ES-I3 (cell line): ENCODE results near the gene TTC7B.
"Not testable (repeated sequence)": the region's sequence is repeated elsewhere in the genome, so short reads cannot be mapped to it uniquely, and the experiment has no call there.

Experiments
- H3K36me3 ChIP-seq: 2 replicates; pipeline ENCODE4 v1.6.1; 2013; ENCODE audit warnings: mild to moderate bottlenecking, low read length, control low read depth, moderate library complexity; ENCODE audit not compliant: insufficient read depth
- H3K4me1 ChIP-seq: 2 replicates; pipeline ENCODE4 v1.6.1; 2013; ENCODE audit warnings: mild to moderate bottlenecking, control low read depth, low read length; ENCODE audit not compliant: insufficient read depth
- H3K9ac ChIP-seq: 2 replicates; pipeline ENCODE4 v1.6.1; 2013; ENCODE audit warnings: low read depth, mild to moderate bottlenecking, low read length, moderate library complexity
- H3K9me3 ChIP-seq: 2 replicates; pipeline ENCODE4 v1.6.1; 2013; ENCODE audit warnings: mild to moderate bottlenecking, low read length, moderate library complexity; ENCODE audit not compliant: control insufficient read depth, insufficient read depth

TTC7B gene

DNA sequence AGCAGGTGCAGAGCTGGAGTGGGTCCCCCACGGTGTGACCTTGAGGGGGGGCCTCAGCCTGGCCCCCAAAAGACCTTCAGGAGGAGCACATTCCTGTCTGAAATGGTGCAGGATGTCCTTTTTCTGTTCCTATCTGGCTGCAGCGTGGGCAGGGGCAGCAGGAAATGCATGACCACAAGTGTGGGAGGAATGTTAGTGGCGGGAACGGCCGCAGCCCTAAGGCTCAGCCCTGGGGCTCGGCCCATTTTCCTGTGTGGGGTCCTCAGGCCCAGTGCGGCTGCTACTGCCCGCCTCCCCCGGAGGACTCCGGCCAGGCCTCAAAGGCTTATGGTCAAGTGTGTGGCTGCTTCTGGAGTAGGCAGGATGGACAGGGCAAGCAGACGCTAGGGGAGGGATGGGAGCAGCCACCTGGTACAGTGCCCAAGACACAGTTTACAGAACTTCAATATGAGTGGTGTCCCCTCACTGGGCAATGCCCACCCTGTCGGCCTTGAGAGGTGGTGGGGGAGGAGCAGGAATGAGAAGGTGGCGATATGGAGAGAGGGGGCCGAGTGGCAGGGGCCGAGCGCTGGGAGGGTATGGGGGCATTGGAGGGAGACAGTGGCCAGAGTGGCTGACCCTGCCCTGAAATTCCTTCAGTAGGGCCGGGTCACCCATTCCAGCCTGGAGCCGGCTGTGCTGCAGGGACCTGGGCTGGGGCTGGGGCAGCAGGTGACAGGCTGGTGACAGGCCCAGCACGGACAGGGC, 282.0 kb downstream of the TTC7B start:
- no peaks in the 10 kb centered on the region; the same call in 1 of the 2 replicates for H3K4me1 ChIP-seq
- no peak overlapping the region for H3K9ac ChIP-seq
- no peaks in the 10 kb centered on the region for H3K36me3 ChIP-seq
- no peaks in the 10 kb centered on the region for H3K9me3 ChIP-seq

DNA sequence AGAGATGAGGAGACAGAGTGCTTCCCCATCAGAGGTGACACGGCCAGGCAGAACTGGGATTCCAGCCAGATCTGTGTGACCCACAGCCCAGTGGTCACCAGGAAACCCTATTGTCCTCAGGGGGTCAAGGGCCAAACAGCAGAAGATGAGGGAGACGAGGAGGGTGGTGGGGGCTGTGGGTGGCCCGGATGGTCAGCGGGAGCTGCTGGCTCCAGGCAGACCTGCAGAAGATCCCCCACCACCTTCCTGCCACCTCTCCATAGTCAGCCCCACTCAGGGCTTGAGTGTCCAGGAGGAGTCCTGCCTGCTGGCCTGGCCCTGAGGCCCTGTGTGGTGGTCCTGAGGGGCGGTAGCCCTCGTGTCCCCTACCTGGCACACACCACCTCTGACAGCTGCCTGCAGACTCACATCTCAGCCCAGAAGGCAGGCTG, 282.6 kb downstream of the TTC7B start:
- Histone ChIP-seq H3K9me3 (no peaks in the 10 kb centered on the region), H3K36me3 (no peaks in the 10 kb centered on the region), H3K9ac (no peak overlapping the region), H3K4me1 (no peaks in the 10 kb centered on the region; the same call in 1 of the 2 replicates)

GRCh38 chr14:90532826-90533525, 283.3 kb downstream of the TTC7B start:
- Histone ChIP-seq H3K36me3 (no peaks in the 10 kb centered on the region), H3K4me1 (no peaks in the 10 kb centered on the region; the same call in 1 of the 2 replicates)

GRCh38 chr14:90531497-90531896, 284.7 kb downstream of the TTC7B start:
- Histone ChIP-seq H3K4me1 (no peaks in the 10 kb centered on the region; the same call in 1 of the 2 replicates), H3K9ac (no peak overlapping the region), H3K9me3 (no peaks in the 10 kb centered on the region), H3K36me3 (no peaks in the 10 kb centered on the region)

More at GRCh38 chr14:90532826-90533525, 283.3 kb downstream of the TTC7B start:
- no peak overlapping the region for H3K9ac ChIP-seq
- no peaks in the 10 kb centered on the region for H3K9me3 ChIP-seq

DNA sequence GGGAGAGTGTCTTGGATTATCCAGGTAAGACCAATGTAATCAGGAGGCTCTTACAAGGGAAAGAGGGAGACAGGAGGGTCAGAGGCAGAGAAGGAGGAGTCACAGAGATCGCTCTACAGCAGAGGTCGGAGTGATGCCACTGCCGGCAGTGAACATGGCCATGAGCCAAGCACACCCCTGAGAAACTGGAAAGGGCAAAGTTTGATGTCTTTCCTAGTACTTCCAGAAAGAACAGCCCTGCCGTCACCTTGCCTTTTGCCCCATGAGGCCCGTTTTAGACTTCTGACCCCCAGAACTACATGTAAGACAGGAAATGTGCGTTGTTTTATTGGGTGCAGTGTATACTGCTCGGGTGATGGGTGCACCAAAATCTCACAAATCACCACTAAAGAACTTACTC, 285.7 kb downstream of the TTC7B start:
- Histone ChIP-seq H3K4me1 (no peaks in the 10 kb centered on the region; the same call in 1 of the 2 replicates), H3K36me3 (no peaks in the 10 kb centered on the region), H3K9ac (no peak overlapping the region), H3K9me3 (no peaks in the 10 kb centered on the region)

- H3K9ac ChIP-seq = no peak overlapping the region
- no peaks in the 10 kb centered on the region for H3K36me3 ChIP-seq
- H3K4me1 ChIP-seq = no peaks in the 10 kb centered on the region
- no peaks in the 10 kb centered on the region for H3K9me3 ChIP-seq
Measured at GRCh38 chr14:90527978-90528377, 288.3 kb downstream of the TTC7B start.

DNA sequence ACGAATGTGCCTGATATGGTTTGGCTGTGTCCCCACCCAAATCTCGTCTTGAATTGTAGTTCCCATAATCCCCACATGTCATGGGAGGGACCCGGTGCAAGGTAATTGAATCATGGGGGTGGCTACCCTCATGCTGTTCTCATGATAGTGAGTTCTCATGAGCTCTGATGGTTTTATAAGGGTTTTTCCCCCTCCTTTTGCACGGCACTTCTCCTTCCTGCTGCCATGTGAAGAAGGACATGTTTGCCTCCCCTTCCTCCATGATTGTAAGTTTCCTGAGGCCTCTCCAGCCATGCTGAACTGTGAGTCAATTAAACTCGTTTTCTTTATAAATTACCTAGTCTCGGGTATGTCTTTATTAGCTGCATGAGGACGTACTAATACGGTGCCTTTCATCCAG, 289.7 kb downstream of the TTC7B start:
- H3K36me3 ChIP-seq, H3K9ac ChIP-seq, H3K4me1 ChIP-seq, H3K9me3 ChIP-seq: not testable (repeated sequence)

GRCh38 chr14:90525353-90526028, 290.7 kb downstream of the TTC7B start:
- not testable (repeated sequence) for H3K9me3 ChIP-seq, H3K9ac ChIP-seq, H3K4me1 ChIP-seq, H3K36me3 ChIP-seq

GRCh38 chr14:90523961-90524875, 292.0 kb downstream of the TTC7B start:
- Histone ChIP-seq H3K4me1 (no peaks in the 10 kb centered on the region), H3K9me3 (no peaks in the 10 kb centered on the region), H3K36me3 (no peaks in the 10 kb centered on the region), H3K9ac (no peak overlapping the region)

DNA sequence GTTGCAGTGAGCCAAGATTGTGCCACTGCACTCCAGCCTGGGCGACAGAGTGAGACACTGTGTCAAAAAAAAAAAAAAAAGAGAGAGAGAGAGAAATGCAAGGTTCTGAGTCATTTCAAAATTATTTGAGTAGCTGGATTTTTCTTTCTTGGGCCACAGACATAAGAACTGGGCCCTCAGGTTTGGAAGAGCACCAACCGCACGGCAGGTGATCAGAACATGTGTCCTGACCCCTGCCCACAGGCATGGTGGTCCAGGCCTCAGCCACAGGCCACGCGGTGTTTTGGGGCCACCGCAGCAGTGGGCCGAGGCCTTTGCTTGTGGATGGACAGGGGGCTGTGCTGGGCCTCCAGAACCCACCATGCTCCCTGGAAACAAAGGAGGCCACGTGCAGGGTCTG, 292.7 kb downstream of the TTC7B start:
- Histone ChIP-seq H3K9ac (no peak overlapping the region), H3K4me1 (no peaks in the 10 kb centered on the region; the same call in 1 of the 2 replicates), H3K9me3 (no peaks in the 10 kb centered on the region), H3K36me3 (no peaks in the 10 kb centered on the region)

DNA sequence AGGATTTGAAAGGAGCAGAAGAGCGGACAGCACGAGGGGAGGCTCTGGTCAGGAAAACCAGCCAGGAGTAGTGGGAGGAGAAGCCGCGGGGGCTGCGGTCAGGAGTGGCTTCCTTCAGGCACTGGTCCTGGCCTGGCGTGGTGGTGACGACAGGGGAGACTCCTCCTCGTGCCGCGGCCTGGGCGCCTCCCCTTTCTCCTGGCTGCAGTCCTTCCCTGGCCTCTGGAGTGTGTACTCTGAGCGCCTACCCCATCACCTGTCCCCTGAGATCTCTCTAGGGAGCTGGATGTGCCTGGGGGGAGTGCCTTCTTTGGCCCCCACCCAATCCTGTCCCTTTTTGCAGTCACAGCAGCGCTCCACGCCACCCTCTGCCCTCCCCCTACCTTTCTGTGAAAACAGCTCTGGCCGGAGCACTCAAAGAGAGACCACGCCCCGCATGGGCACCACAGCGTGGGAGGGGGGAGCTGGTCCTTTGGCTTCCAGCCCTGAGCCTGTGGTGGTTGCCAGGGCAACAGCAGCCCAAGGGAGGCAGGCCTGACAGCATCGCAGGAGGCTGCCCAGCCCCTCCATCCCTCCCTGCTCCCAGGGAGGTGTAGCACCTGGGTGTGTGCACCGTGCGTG, 293.5 kb downstream of the TTC7B start:
- Histone ChIP-seq H3K36me3 (no peaks in the 10 kb centered on the region), H3K9ac (no peak overlapping the region), H3K4me1 (no peaks in the 10 kb centered on the region; the same call in 1 of the 2 replicates), H3K9me3 (no peaks in the 10 kb centered on the region)

- Histone ChIP-seq H3K4me1 (no peaks in the 10 kb centered on the region; the same call in 1 of the 2 replicates), H3K9me3 (no peaks in the 10 kb centered on the region), H3K36me3 (no peaks in the 10 kb centered on the region), H3K9ac (no peak overlapping the region)
Measured at GRCh38 chr14:90521930-90522483, 294.2 kb downstream of the TTC7B start.
